NT2/D1 (cell line): Measurements from ENCODE around the gene PRPSAP2.

ENCODE experiments used
- SUZ12 ChIP-seq: IDR thresholded peaks from 2 replicates; pipeline ENCODE4 v1.6.1; 2011; ENCODE audit not compliant: insufficient read length, insufficient read depth; ENCODE audit errors: extremely low read depth
- YY1 ChIP-seq: IDR thresholded peaks from 2 replicates; pipeline ENCODE4 v1.6.1; 2011; ENCODE audit not compliant: insufficient read length, insufficient read depth
- ZNF274 ChIP-seq: IDR thresholded peaks from 2 replicates; pipeline ENCODE4 v1.6.1; 2011; ENCODE audit warnings: mild to moderate bottlenecking, low read depth, low read length

DNA sequence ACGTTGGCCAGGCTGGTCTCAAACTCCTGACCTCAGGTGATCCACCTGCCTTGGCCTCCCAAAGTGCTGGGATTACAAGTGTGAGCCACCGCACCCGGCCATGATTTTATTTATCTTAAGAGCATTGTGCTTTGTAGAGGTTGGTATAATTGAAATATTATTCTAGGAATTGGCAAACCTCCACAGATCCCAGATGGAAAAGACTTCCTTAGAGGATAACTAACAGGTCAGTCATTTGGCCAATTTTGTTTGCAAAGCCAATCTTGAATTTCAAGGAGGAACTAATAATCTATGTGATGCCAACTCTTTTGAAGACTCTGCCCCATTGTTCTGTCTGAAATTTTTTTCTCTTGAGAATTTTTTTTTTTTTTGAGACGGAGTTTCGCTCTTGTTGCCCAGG, 47.3 kb downstream of the PRPSAP2 start:
- TF ChIP-seq YY1: no peak
- no peak for TF ChIP-seq ZNF274
- TF ChIP-seq SUZ12: no peak
